Uterus (tissue), 2 donors: ENCODE results near the gene TBC1D14.

Experiments
- POLR2A ChIP-seq, 2 donors: fragments of 450-650 bp; IDR thresholded peaks; one replicate each; pipeline ENCODE4 v1.6.1; 2016; ENCODE audit warnings: antibody characterized with exemption in 2 of 2, mild to moderate bottlenecking in 1 of 2, moderate library complexity in 1 of 2
- TF ChIP-seq, protein P1 (sequence below), 4 experiments: fragments of 200-600 bp in 2 of 4; fragments of 450-650 bp in 2 of 4; sonication (generic) in 2 of 4; IDR thresholded peaks; one replicate each; pipeline ENCODE4 v1.5.1; 2016 to 2019; ENCODE audit warnings: antibody characterized with exemption in 4 of 4, mild to moderate bottlenecking in 2 of 4, moderate library complexity in 1 of 4

- TF ChIP-seq, protein P1, sequence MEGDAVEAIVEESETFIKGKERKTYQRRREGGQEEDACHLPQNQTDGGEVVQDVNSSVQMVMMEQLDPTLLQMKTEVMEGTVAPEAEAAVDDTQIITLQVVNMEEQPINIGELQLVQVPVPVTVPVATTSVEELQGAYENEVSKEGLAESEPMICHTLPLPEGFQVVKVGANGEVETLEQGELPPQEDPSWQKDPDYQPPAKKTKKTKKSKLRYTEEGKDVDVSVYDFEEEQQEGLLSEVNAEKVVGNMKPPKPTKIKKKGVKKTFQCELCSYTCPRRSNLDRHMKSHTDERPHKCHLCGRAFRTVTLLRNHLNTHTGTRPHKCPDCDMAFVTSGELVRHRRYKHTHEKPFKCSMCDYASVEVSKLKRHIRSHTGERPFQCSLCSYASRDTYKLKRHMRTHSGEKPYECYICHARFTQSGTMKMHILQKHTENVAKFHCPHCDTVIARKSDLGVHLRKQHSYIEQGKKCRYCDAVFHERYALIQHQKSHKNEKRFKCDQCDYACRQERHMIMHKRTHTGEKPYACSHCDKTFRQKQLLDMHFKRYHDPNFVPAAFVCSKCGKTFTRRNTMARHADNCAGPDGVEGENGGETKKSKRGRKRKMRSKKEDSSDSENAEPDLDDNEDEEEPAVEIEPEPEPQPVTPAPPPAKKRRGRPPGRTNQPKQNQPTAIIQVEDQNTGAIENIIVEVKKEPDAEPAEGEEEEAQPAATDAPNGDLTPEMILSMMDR (IDR thresholded peaks at IDR 0.05) = no peak
- TF ChIP-seq POLR2A (IDR thresholded peaks at IDR 0.05) = no peak
Observed at GRCh38 chr4:6960154-6960553, 50.5 kb downstream of the TBC1D14 start.
